SK-N-SH (cell line): ENCODE measurements around the gene SLC34A1. TPM values are rescaled to one million over a fixed set of nuclear protein-coding genes. Genes with fewer than 3 reads are reported as not detected.

Experiments
- CTCF ChIA-PET: fragments of 300-600, 350-600 bp; formaldehyde crosslinking; extraction: SDS; loops from one replicate; lab custom pipeline; 2021; lab: Yijun Ruan, JAX
- POLR2A ChIA-PET: fragments of 350-600 bp; sonication (Branson Sonifier 250); formaldehyde crosslinking; extraction: SDS; loops from one replicate; lab custom pipeline; 2020; ENCODE audit warnings: antibody characterized with exemption, inconsistent platforms; lab: Yijun Ruan, JAX
- DNase-seq: peaks from one replicate; pipeline ENCODE4 v3.0.0; 2012
- H2AFZ ChIP-seq: fragments of 200-600 bp; sonication (generic); 2 replicates; pipeline ENCODE4 v1.8.1; 2016; ENCODE audit warnings: antibody characterized with exemption, mild to moderate bottlenecking, low read depth
- H3F3A ChIP-seq: fragments of 200-600 bp; sonication (generic); replicated peaks from 2 replicates; pipeline ENCODE3; 2016; ENCODE audit warnings: antibody characterized with exemption, mild to moderate bottlenecking; ENCODE audit not compliant: insufficient read depth
- H3K27ac ChIP-seq, 2 experiments: fragments of 200-500 bp in 1 of 2; fragments of 200-600 bp in 1 of 2; sonication (Bioruptor generic) in 1 of 2; sonication (generic), shearing (Covaris generic) in 1 of 2; 2 replicates each; pipeline versions ENCODE4 v1.5.1 to v1.6.1; 2014 to 2016; ENCODE audit warnings: low read depth in 2 of 2, inconsistent platforms in 1 of 2, low read length in 1 of 2, mild to moderate bottlenecking in 1 of 2, mixed read lengths in 1 of 2
- H3K27me3 ChIP-seq: fragments of 200-600 bp; sonication (generic), shearing (Covaris generic); 2 replicates; pipeline ENCODE4 v1.6.1; 2016; ENCODE audit warnings: mixed run types; ENCODE audit not compliant: insufficient read depth
- H3K36me3 ChIP-seq, 2 experiments: fragments of 200-500 bp in 1 of 2; fragments of 200-600 bp in 1 of 2; sonication (Bioruptor generic) in 1 of 2; sonication (generic) in 1 of 2; replicated peaks in 1 of 2; 2 replicates each; pipeline versions ENCODE3 to v1.5.1; 2014 to 2016; ENCODE audit warnings: low read length in 1 of 2, mild to moderate bottlenecking in 1 of 2; ENCODE audit not compliant: insufficient read depth in 2 of 2, control insufficient read depth in 1 of 2
- H3K4me1 ChIP-seq, 2 experiments: fragments of 200-500 bp in 1 of 2; fragments of 200-600 bp in 1 of 2; sonication (Bioruptor generic) in 1 of 2; sonication (generic), shearing (Covaris generic) in 1 of 2; 2 replicates each; pipeline versions ENCODE4 v1.5.1 to v1.6.1; 2014 to 2016; ENCODE audit warnings: low read depth in 1 of 2, low read length in 1 of 2, mixed run types in 1 of 2; ENCODE audit not compliant: insufficient read depth in 2 of 2, control insufficient read depth in 1 of 2
- H3K4me2 ChIP-seq: fragments of 200-600 bp; sonication (generic), shearing (Covaris generic); 2 replicates; pipeline ENCODE4 v1.6.1; 2017; ENCODE audit warnings: mixed run types
- H3K4me3 ChIP-seq, 2 experiments: fragments of 200-500 bp in 1 of 2; fragments of 200-600 bp in 1 of 2; sonication (Bioruptor generic) in 1 of 2; sonication (generic), shearing (Covaris generic) in 1 of 2; 2 replicates each; pipeline versions ENCODE4 v1.5.1 to v1.8.1; 2014 to 2016; ENCODE audit warnings: low read depth in 2 of 2, inconsistent platforms in 1 of 2, low read length in 1 of 2, mild to moderate bottlenecking in 1 of 2, mixed read lengths in 1 of 2, moderate library complexity in 1 of 2
- H3K79me2 ChIP-seq: fragments of 200-600 bp; sonication (generic); 2 replicates; pipeline ENCODE4 v1.8.1; 2017; ENCODE audit warnings: mild to moderate bottlenecking; ENCODE audit not compliant: insufficient read depth
- H3K9ac ChIP-seq: fragments of 200-600 bp; sonication (generic); 2 replicates; pipeline ENCODE4 v1.6.1; 2017; ENCODE audit warnings: mixed run types
- H3K9me2 ChIP-seq: fragments of 200-600 bp; sonication (generic); 2 replicates; pipeline ENCODE4 v1.6.1; 2017; ENCODE audit warnings: mixed run types
- H3K9me3 ChIP-seq: fragments of 200-600 bp; sonication (generic); 2 replicates; pipeline ENCODE4 v1.6.1; 2017; ENCODE audit warnings: mixed run types, mild to moderate bottlenecking, moderate library complexity
- H4K20me1 ChIP-seq: fragments of 200-600 bp; sonication (generic); 2 replicates; pipeline ENCODE4 v1.6.1; 2017; ENCODE audit warnings: mild to moderate bottlenecking, mixed run types; ENCODE audit not compliant: insufficient read depth
- CHD2 ChIP-seq: fragments of 150-350 bp; IDR thresholded peaks from 2 replicates; pipeline ENCODE4 v1.6.1; 2018; ENCODE audit warnings: low read length; ENCODE audit not compliant: partially characterized antibody
- ELF1 ChIP-seq: IDR thresholded peaks from 2 replicates; pipeline ENCODE4 v1.4.0; 2012
- IRF3 ChIP-seq: fragments of 150-350 bp; IDR thresholded peaks from 2 replicates; pipeline ENCODE4 v1.6.1; 2016; ENCODE audit warnings: mild to moderate bottlenecking, low read depth, low read length
- JUND ChIP-seq: IDR thresholded peaks from 2 replicates; pipeline ENCODE4 v1.4.0; 2012
- MAX ChIP-seq: IDR thresholded peaks from 2 replicates; pipeline ENCODE4 v1.4.0; 2012; ENCODE audit warnings: low read depth
- MEF2A ChIP-seq: IDR thresholded peaks from 2 replicates; pipeline ENCODE4 v1.4.0; 2012; ENCODE audit warnings: low read depth, borderline replicate concordance
- MXI1 ChIP-seq: IDR thresholded peaks from 2 replicates; pipeline ENCODE4 v1.6.1; 2012; ENCODE audit warnings: mild to moderate bottlenecking, low read depth, low read length, improper control_type of control experiment
- POLR2AphosphoS5 ChIP-seq: IDR thresholded peaks from 2 replicates; pipeline ENCODE4 v1.6.1; 2012; ENCODE audit warnings: low read depth, low read length
- RFX5 ChIP-seq: IDR thresholded peaks from 2 replicates; pipeline ENCODE4 v1.6.1; 2012; ENCODE audit warnings: mild to moderate bottlenecking, improper control_type of control experiment, low read length
- RXRA ChIP-seq: IDR thresholded peaks from 2 replicates; pipeline ENCODE4 v1.4.0; 2012; ENCODE audit warnings: low read depth, mild to moderate bottlenecking, borderline replicate concordance
- SMC3 ChIP-seq: IDR thresholded peaks from 2 replicates; pipeline ENCODE4 v1.6.1; 2012; ENCODE audit warnings: low read depth, low read length, improper control_type of control experiment
- TAF1 ChIP-seq: IDR thresholded peaks from 2 replicates; pipeline ENCODE4 v1.6.1; 2012; ENCODE audit warnings: low read depth, mild to moderate bottlenecking, low read length, moderate library complexity, borderline replicate concordance
- ZBTB33 ChIP-seq: IDR thresholded peaks from 2 replicates; pipeline ENCODE4 v1.4.0; 2012; ENCODE audit warnings: low read depth, borderline replicate concordance
- WGBS: methylation state at CpG from one replicate; pipeline ENCODE4 v1.1.6; 2017; ENCODE audit warnings: low lambda C conversion rate; 5-methylcytosine and 5-hydroxymethylcytosine counted together
- polyA plus RNA-seq, 3 experiments: library from polyadenylated mRNA; depleted of rRNA; stranded (reverse); fragments of >200 nt; gene quantifications; 2 replicates each; pipeline ENCODE4 v1.2.3, GENCODE V29; 2012

Gene SLC34A1
- polyA plus RNA-seq, 1 of the 3 experiments (the other 2 are of a cell fraction) = 0.03 TPM

GRCh38 chr5:177445052-177445916, 61.0 kb downstream of the SLC34A1 start:
- DNase-seq = no peak
- Histone ChIP-seq H3K9me2 (no peaks in the 10 kb centered on the region), H3K27ac (no peak overlapping the region; a peak in 1 of 4 replicates), H4K20me1 (0 out of 2 replicates have a peak, but pooled peaks cover 9% of the 10 kb centered on the region), H3K4me2 (peak overlapping the region; percentile 86; the same call in 1 of the 2 replicates), H3K4me1 (peaks cover 23 to 37% of the 10 kb centered on the region in 2 experiments)
- 95% methylated on average over 10 of the region's 10 CpGs for WGBS
- POLR2A ChIA-PET = interaction anchor here (0.8 to 6.1 kb wide), 9 partner anchors 8 to 55 kb away, joined by 3 to 46 read pairs (median 4); partner anchors contain the start of gene GRK6
- TF ChIP-seq ZBTB33 (no peak), TAF1 (no peak), ELF1 (no peak), MXI1 (no peak), MEF2A (no peak), JUND (no peak), MAX (no peak), SMC3 (no peak), IRF3 (no peak), RFX5 (no peak), CHD2 (no peak), RXRA (no peak), POLR2AphosphoS5 (no peak; the same call in 1 of the 2 replicates)
- TF ChIP-seq, all 33 proteins: peak for 0
- no peaks in the 10 kb centered on the region for H3K27me3 ChIP-seq
- H3K79me2 ChIP-seq = peaks cover 23% of the 10 kb centered on the region
- no peak overlapping the region for H3K4me3 ChIP-seq
- peaks cover 21% of the 10 kb centered on the region for H3F3A ChIP-seq
- CTCF ChIA-PET = interaction anchor here (0.7 to 15.5 kb wide), 10 partner anchors 8 to 127 kb away, joined by 3 to 318 read pairs (median 4); partner anchors contain the start of genes GRK6, PDLIM7 and PFN3
- peak overlapping the region; percentile 92; the same call in 1 of the 2 replicates for H3K9ac ChIP-seq
- no peak overlapping the region for H2AFZ ChIP-seq
- no peaks in the 10 kb centered on the region for H3K9me3 ChIP-seq
- H3K36me3 ChIP-seq = peaks cover 5 to 13% of the 10 kb centered on the region in 2 experiments
